ENCODE measurements around the gene HSD17B7.

- TF ChIP-seq CTCF (conservative IDR thresholded peaks at IDR 0.05 in 1 of 2, IDR thresholded peaks at IDR 0.05 in 1 of 2; ENCODE audit: low read depth in 1 of 2, low read length in 2 of 2), result no peak
- TF ChIP-seq EZH2 (IDR thresholded peaks at IDR 0.05; ENCODE audit: low read length, missing control alignments), result no peak
These were observed 7.8 kb upstream of the HSD17B7 start for GRCh38 chr1:162782671-162783070.
